GM12801 (cell line): ENCODE data around the gene AIPL1.

Source experiments
- CTCF ChIP-seq: IDR thresholded peaks from one replicate; pipeline ENCODE4 v1.5.1; 2011; ENCODE audit warnings: control low read depth; ENCODE audit not compliant: insufficient read length; ENCODE audit errors: extremely low read depth

AIPL1 gene

GRCh38 chr17:6435051-6435450 lies at the start of gene AIPL1:
TSS of gene AIPL1 (minus strand) at chr17:6435121. CDS start at chr17:6435104, 17 bp downstream.
- no peak for TF ChIP-seq CTCF

GRCh38 chr17:6483507-6483906 lies 48.6 kb upstream of the AIPL1 start:
- no peak for TF ChIP-seq CTCF

GRCh38 chr17:6482105-6482455 lies 47.2 kb upstream of the AIPL1 start:
- TF ChIP-seq CTCF = no peak

- no peak for TF ChIP-seq CTCF
Observed at GRCh38 chr17:6480303-6480675, 45.4 kb upstream of the AIPL1 start.

DNA sequence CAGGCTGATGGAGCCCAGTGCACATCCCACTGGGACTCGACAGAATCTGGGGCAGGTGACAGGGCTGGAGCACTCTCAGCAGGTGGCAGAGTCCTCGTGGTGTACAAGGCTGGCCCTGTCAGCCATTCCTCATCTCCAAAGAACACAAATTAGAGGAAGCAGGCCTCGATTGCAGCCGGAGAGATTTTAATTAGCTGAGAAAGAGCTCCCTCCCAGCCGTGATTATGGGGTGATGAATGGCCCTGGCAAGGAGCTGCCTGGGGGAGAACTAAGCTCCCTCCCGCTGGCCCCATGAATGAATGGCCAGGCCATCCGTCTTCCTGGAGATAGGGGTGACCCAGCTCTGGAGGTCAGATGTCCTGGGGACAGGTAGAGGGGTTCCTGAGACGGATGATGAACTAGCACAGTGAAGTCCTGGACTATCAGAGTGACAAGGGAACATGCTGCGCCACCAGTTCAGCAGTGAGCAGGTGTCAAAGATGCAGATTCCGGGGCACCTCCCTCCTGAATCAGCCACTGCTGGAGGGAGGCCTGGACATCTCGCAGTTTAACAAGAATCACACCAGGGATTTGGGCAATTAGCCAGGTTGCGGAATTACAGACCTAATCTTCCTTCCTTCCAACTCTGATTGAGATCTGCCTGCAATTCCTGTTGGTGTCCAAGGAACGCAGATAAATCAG lies 44.8 kb upstream of the AIPL1 start:
- no peak for TF ChIP-seq CTCF

DNA sequence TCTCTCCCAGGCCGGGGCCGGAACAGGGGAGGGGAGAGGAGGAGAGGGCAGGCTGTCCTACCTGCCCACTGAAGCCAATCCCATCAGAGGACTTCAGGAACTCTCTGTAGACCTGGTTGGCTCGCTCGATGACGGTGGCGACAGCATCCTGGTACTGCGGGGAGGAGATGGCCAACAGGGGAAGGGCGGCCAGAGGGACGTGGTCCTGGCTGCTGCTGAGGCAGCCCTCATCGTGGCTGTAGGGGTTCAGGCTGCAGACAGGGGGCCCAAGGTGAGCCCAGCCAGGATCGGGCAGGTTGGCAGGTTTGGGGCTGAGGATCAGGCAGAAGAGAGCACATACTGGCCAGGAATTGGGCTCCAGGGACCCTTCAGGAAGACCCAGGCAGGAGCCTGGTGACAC lies 43.6 kb upstream of the AIPL1 start:
- TF ChIP-seq CTCF = no peak

DNA sequence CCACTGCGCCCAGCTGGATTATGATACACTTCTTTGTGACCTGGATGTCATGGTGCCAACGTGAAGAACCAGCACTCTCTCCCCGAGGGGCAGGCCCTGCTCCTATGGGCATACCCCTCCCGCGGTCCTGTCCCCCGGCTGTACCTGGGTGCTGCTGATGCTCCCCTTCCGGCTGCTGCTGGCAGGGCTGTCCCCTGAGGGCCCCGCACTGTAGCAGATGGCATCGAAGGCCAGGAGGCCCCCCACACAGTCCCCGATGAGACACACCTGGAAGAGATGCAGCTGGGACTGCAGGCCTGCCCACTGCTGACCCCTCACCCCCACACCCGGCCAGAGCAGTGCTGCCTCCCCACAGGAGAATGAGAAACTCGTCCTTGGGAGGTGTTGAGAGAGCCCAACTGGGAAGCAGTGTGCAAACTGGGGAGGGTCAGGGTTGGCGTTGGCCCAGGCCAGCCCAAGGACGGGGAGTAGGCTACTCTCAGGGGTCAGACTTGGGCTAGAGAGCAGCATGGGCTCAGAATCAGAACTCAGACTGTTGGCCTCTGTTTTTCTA lies 43.0 kb upstream of the AIPL1 start:
- no peak for TF ChIP-seq CTCF
